Measurements from ENCODE around the gene CCR5AS.

The CCR5AS gene

DNA sequence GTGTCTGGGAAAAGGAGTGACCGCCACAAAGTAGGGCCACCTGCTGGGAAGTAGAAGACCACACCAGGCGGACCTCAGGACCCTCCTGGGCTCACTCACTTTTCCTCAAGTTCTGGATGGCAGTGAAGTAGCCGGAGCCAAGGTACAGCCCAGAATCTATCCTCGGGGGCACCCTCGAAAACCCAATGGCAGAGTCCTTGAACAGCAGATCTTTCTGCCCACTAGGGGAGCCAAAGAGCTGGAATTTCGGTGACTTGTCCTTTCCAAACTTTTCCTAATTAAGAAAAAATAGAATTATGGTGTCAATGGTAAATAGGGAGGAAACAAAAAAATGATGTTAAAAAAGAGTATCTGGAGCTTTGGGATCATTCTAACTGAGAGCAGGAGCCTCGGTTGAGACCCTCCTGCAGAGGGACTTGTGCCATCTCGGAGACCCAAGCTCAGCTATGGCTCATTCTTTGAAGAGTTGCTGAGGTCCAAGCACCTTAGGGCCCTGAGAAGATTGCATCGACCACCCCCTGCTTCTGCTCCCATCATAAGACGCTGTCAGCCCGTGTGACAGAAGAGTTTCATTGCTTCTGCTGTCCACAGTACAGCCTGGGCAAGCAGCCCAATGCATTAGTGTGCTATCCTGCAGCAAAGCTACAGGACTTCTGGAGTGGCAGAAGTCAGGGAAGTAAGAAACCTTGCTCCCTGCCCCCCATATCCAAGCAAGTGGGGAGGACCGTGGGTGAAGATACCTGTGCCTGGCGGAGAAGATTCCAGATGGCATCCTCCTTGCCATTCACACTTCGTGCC is 43.1 kb upstream of the CCR5AS start (continued):
- TF ChIP-seq TEAD4 (IDR thresholded peaks at IDR 0.05; ENCODE audit: low read depth, low read length), result peak; percentile 51; the same call in 1 of the 2 replicates
- TF ChIP-seq SUZ12 (IDR thresholded peaks at IDR 0.05; ENCODE audit: low read length), result no peak
